ENCODE results near the gene CAPN13. TPM values are rescaled to one million over a fixed set of nuclear protein-coding genes. Genes with fewer than 3 reads are reported as not detected.

CAPN13 gene
- total and polyA plus RNA-seq, 2 donors (not counting 1 experiment from before 2014, with no cell fraction given), result not detected

- CTCF ChIA-PET, result no interaction called here
These were observed 19.7 kb upstream of the CAPN13 start for GRCh38 chr2:30826916-30827315.

GRCh38 chr2:30826481-30826880, 19.2 kb upstream of the CAPN13 start:
- no peak overlapping the region for H3K27ac Mint-ChIP-seq
- no CpG with 5 or more reads among the region's 2 CpGs for WGBS (ENCODE audit: insufficient coverage)
- intact Hi-C loops (cut with micrococcal nuclease), result no loop called here
- H3K4me2 ChIP-seq (replicated peaks; ENCODE audit: low read depth, low read length, poor library complexity, severe bottlenecking), result no peak overlapping the region
- no peak overlapping the region for H3K27ac ChIP-seq (ENCODE audit: low read length in 2 of 2)
- DNase-seq (no peak), ATAC-seq (ENCODE audit: low read depth) (no peak)
- H3K9ac ChIP-seq (ENCODE audit: low read length), result no peak overlapping the region
- H3K9me3 Mint-ChIP-seq (ENCODE audit: insufficient read depth), result no peaks in the 10 kb centered on the region
- H3K36me3 ChIP-seq (replicated peaks in 1 of 2; ENCODE audit: control extremely low read depth in 1 of 2, control insufficient read depth in 1 of 2, extremely low read depth in 1 of 2, insufficient read depth in 2 of 2, low read length in 1 of 2), result no peaks in the 10 kb centered on the region
- no peak overlapping the region for H2AFZ ChIP-seq (ENCODE audit: insufficient read depth, low read depth, low read length, poor library complexity, severe bottlenecking)
- H3K79me2 ChIP-seq (ENCODE audit: control insufficient read depth, insufficient read depth, low read length), result no peaks in the 10 kb centered on the region
- ChIA-PET POLR2A (no interaction called here), CTCF (no interaction called here)
- no peak for TF ChIP-seq CTCF (IDR thresholded peaks at IDR 0.05)
- peaks cover 7 to 11% (median 10%) of the 10 kb centered on the region in 3 donors for H3K9me3 ChIP-seq (ENCODE audit: control extremely low read depth in 1 of 3, control insufficient read depth in 2 of 3, insufficient read depth in 1 of 3, low read length in 2 of 3)
- no peaks in the 10 kb centered on the region for H4K20me1 ChIP-seq (ENCODE audit: control insufficient read depth, insufficient read depth, low read length, poor library complexity, severe bottlenecking)
- no peak overlapping the region for H3K4me3 Mint-ChIP-seq
- H3K27me3 Mint-ChIP-seq, result peaks cover 10% of the 10 kb centered on the region
- H3K4me1 Mint-ChIP-seq, result no peaks in the 10 kb centered on the region
- H3K4me1 ChIP-seq (ENCODE audit: control insufficient read depth in 2 of 2, insufficient read depth in 2 of 2, low read length in 2 of 2), result no peaks in the 10 kb centered on the region
- H3K4me3 ChIP-seq (ENCODE audit: control extremely low read depth in 1 of 5, extremely low read depth in 1 of 5, insufficient read depth in 1 of 5, low read depth in 2 of 5, low read length in 4 of 5), result no peak overlapping the region
- no peaks in the 10 kb centered on the region for H3K27me3 ChIP-seq (replicated peaks in 1 of 4; ENCODE audit: control extremely low read depth in 1 of 4, control insufficient read depth in 3 of 4, insufficient read depth in 4 of 4, low read length in 3 of 4)

More at GRCh38 chr2:30826916-30827315, 19.7 kb upstream of the CAPN13 start:
- peaks cover 8% of the 10 kb centered on the region for H3K27me3 Mint-ChIP-seq
- H3K4me2 ChIP-seq (replicated peaks; ENCODE audit: low read depth, low read length, poor library complexity, severe bottlenecking), result no peak overlapping the region
- no peaks in the 10 kb centered on the region for H3K27me3 ChIP-seq (replicated peaks in 1 of 4; ENCODE audit: control extremely low read depth in 1 of 4, control insufficient read depth in 3 of 4, insufficient read depth in 4 of 4, low read length in 3 of 4)
- no peak overlapping the region for H3K4me3 ChIP-seq (ENCODE audit: control extremely low read depth in 1 of 5, extremely low read depth in 1 of 5, insufficient read depth in 1 of 5, low read depth in 2 of 5, low read length in 4 of 5)
- ATAC-seq (ENCODE audit: low read depth) (no peak), DNase-seq (no peak)
- TF ChIP-seq CTCF (IDR thresholded peaks at IDR 0.05), result no peak
- no peak overlapping the region for H3K27ac ChIP-seq (ENCODE audit: low read length in 2 of 2)
- no peaks in the 10 kb centered on the region for H3K9me3 Mint-ChIP-seq (ENCODE audit: insufficient read depth)
- no peak overlapping the region for H3K27ac Mint-ChIP-seq
- no peak overlapping the region for H3K9ac ChIP-seq (ENCODE audit: low read length)
- H3K36me3 ChIP-seq (replicated peaks in 1 of 2; ENCODE audit: control extremely low read depth in 1 of 2, control insufficient read depth in 1 of 2, extremely low read depth in 1 of 2, insufficient read depth in 2 of 2, low read length in 1 of 2), result no peaks in the 10 kb centered on the region
- H4K20me1 ChIP-seq (ENCODE audit: control insufficient read depth, insufficient read depth, low read length, poor library complexity, severe bottlenecking), result no peaks in the 10 kb centered on the region
- no peaks in the 10 kb centered on the region for H3K4me1 ChIP-seq (ENCODE audit: control insufficient read depth in 2 of 2, insufficient read depth in 2 of 2, low read length in 2 of 2)
- H3K9me3 ChIP-seq (ENCODE audit: control extremely low read depth in 1 of 3, control insufficient read depth in 2 of 3, insufficient read depth in 1 of 3, low read length in 2 of 3), result peaks cover 7 to 11% (median 10%) of the 10 kb centered on the region in 3 donors
- H3K4me1 Mint-ChIP-seq, result no peaks in the 10 kb centered on the region
- intact Hi-C loops (cut with micrococcal nuclease), result no loop called here
- whole genome bisulfite sequencing (ENCODE audit: insufficient coverage), result 88% methylated on average over 3 of the region's 3 CpGs
- POLR2A ChIA-PET, result no interaction called here
- no peak overlapping the region for H3K4me3 Mint-ChIP-seq
- no peaks in the 10 kb centered on the region for H3K79me2 ChIP-seq (ENCODE audit: control insufficient read depth, insufficient read depth, low read length)
- H2AFZ ChIP-seq (ENCODE audit: insufficient read depth, low read depth, low read length, poor library complexity, severe bottlenecking), result no peak overlapping the region
